Activated T-helper 1 cell treated with anti-CD3 and anti-CD28 coated beads, Interleukin-12 subunit alpha, Interleukin-12 subunit beta, Interleukin-2, Interleukin-4 antibody, amounts not matched to agents 30 ng/mL and 10 ng/mL and 1 ng/mL, durations not matched to agents 14 hours and 24 hours and 36 hours (primary cell): ENCODE measurements around the gene FUBP3. TPM values are rescaled to one million over a fixed set of nuclear protein-coding genes. Genes with fewer than 3 reads are reported as not detected.

Experiments used
- DNase-seq: peaks from one replicate; pipeline ENCODE4 v3.0.0; 2021; ENCODE audit warnings: low spot score
- H3K27ac Mint-ChIP-seq: one replicate; pipeline ENCODE4 v1.8.0; 2021; ENCODE audit warnings: mild to moderate bottlenecking, mixed read lengths
- H3K27me3 Mint-ChIP-seq: one replicate; pipeline ENCODE4 v1.8.0; 2022; ENCODE audit warnings: mild to moderate bottlenecking, moderate library complexity, mixed read lengths; ENCODE audit not compliant: insufficient read depth
- H3K36me3 Mint-ChIP-seq: one replicate; pipeline ENCODE4 v1.8.0; 2021; ENCODE audit warnings: low read depth, mixed read lengths
- H3K4me1 Mint-ChIP-seq: one replicate; pipeline ENCODE4 v1.8.0; 2021; ENCODE audit warnings: low read depth, mixed read lengths
- H3K4me3 Mint-ChIP-seq: one replicate; pipeline ENCODE4 v1.8.0; 2021; ENCODE audit warnings: mild to moderate bottlenecking, moderate library complexity, mixed read lengths
- H3K9me3 Mint-ChIP-seq: one replicate; pipeline ENCODE4 v1.8.0; 2021; ENCODE audit warnings: mixed read lengths
- intact Hi-C: fragments of 100-400 bp; cut with micrococcal nuclease; formaldehyde crosslinking; loops from one replicate; pipeline ENCODE4 v1.15.1; 2024
- total RNA-seq: library from RNA; stranded (reverse); gene quantifications from 2 replicates; pipeline ENCODE4 v1.2.3, GENCODE V29; 2022

FUBP3 gene
- total RNA-seq, 1 donor from 2014 or later: 52.6 TPM

DNA sequence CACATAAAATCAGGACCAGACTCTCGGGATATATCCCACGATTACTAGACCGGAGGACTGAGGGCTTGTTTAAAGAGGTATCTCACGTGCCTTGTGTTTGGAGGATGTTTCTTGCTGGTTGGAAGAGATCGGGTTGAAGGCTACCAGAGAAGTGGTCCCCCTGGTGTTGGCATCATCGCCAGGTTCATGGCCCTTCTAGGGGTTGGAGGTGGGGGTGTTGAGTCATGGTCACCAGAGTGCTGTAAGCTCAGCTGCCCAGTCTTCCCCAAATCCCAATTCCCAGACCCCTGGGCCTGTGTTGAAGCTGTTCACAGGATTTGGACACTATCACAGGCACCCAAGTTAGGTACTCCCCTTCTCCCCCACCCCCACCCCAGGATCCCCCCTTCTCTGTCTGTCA lies 55.9 kb downstream of the FUBP3 start:
- no peak for DNase-seq
- Mint-ChIP-seq H3K36me3 (peaks cover 21% of the 10 kb centered on the region), H3K27ac (no peak overlapping the region), H3K4me1 (no peaks in the 10 kb centered on the region), H3K4me3 (no peak overlapping the region), H3K27me3 (no peaks in the 10 kb centered on the region), H3K9me3 (no peaks in the 10 kb centered on the region)
- intact Hi-C loops: no loop called here

DNA sequence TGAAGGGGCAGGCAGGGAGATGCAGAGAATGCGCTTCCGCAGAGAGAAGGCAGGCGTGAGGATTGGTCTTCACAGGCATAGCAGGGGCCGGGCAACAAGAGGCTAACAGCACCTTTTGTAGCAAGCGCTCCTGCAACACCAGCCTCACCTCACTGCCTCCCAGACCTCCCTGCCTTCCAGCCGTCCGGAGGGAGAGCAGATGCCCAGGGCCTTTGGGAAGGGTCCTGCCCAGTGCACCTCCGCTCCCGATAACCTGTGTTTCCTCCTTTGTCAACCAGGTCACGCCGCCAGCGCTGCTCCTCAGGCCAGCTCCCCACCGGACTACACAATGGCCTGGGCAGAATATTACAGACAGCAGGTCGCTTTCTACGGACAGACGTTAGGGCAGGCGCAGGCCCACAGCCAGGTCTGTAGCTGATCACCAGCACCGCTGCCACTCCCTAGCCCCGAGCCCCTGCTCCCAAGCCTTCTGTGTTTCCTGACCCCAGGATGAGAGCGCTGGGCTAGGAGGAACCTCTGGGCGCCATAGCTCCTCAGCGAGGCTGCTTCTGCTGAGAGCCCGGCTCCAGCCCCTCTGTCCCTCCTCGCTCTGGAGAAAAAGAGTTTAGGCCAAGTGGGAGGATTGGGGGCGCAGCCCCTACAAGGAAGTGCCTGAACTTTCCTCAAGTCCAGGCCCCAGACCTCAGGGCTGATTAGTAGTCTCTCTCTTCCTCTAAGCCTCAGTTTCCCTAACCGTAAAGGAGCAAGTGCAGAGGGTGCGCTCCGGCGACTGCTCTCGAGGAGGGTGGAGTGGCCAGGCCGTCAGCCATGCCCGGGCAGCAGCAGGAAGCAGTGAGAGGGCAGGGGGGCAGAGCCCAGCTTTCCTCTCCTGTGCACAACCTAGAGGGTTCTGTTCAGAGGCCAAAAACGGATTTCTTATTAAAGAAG lies 56.6 kb downstream of the FUBP3 start:
- Mint-ChIP-seq H3K27me3 (no peaks in the 10 kb centered on the region), H3K9me3 (no peaks in the 10 kb centered on the region), H3K4me3 (no peak overlapping the region), H3K27ac (no peak overlapping the region), H3K4me1 (no peaks in the 10 kb centered on the region), H3K36me3 (peaks cover 21% of the 10 kb centered on the region)
- intact Hi-C loops: no loop called here
- DNase-seq: no peak

DNA sequence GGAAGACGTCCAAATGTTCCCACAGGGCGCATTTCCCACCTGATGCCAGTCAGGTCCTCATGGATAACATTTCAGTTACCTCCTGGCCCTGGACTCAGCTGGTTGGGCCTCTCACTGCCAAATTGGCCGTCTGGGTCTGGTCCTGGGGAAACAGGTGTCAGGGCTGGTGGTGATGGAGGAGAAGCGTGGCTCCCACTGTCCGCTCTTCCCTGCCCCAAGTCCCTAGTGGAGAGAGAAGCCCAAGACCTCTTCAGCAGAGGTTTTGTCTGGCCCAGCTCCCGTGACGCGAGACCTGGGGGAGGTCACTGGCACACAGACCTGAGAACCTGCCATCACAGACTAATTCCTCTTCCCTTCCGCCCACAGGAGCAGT lies 57.3 kb downstream of the FUBP3 start:
- intact Hi-C loops: no loop called here
- no peak overlapping the region for H3K4me3 Mint-ChIP-seq
- no peaks in the 10 kb centered on the region for H3K9me3 Mint-ChIP-seq
- no peak overlapping the region for H3K27ac Mint-ChIP-seq
- peaks cover 18% of the 10 kb centered on the region for H3K36me3 Mint-ChIP-seq
- no peaks in the 10 kb centered on the region for H3K4me1 Mint-ChIP-seq
- no peaks in the 10 kb centered on the region for H3K27me3 Mint-ChIP-seq
- no peak for DNase-seq

GRCh38 chr9:130638284-130639123 lies 59.1 kb downstream of the FUBP3 start:
- H3K4me3 Mint-ChIP-seq: no peak overlapping the region
- H3K36me3 Mint-ChIP-seq: peaks cover 11% of the 10 kb centered on the region
- no peaks in the 10 kb centered on the region for H3K4me1 Mint-ChIP-seq
- no peak for DNase-seq
- no peaks in the 10 kb centered on the region for H3K27me3 Mint-ChIP-seq
- H3K9me3 Mint-ChIP-seq: no peaks in the 10 kb centered on the region
- H3K27ac Mint-ChIP-seq: no peak overlapping the region
- intact Hi-C loops: no loop called here

- no peak overlapping the region for H3K4me3 Mint-ChIP-seq
- DNase-seq: no peak
- intact Hi-C loops: no loop called here
- peaks cover 11% of the 10 kb centered on the region for H3K36me3 Mint-ChIP-seq
- no peak overlapping the region for H3K27ac Mint-ChIP-seq
- H3K4me1 Mint-ChIP-seq: no peaks in the 10 kb centered on the region
- H3K9me3 Mint-ChIP-seq: no peaks in the 10 kb centered on the region
- no peaks in the 10 kb centered on the region for H3K27me3 Mint-ChIP-seq
Observed at GRCh38 chr9:130639124-130639765, 59.9 kb downstream of the FUBP3 start.

DNA sequence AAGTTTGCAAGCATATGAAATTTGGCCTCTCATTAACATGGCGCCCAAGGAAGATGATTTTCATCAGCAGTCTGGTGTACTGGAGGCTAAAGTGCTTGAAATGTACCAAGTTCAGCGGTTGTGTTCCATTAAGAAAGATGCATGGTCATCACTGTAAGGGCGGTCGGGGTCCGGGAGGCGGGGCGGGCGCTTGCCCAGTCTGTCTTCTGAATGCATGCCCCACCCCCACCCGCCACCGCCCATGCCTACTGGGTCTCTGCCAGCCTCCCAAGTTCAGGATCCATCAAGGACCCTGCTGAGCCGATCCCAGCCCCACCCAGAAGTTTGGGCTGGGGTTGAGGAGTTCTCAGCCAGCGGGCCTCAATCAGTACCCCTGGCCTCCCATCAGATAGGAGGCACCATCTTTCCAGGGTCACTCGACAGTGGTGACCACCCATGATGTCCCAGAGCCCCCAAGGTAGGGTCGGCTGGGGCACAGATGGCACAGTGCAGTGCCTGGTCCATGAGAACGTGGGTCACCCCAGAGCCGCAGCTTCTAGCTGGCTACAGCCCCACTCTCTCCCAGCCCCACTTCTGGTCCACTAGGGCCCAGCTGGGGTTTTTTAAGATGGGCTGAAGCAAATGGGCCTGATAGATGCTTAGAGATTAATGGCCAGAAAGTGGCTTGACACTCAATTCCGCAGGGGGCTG lies 60.6 kb downstream of the FUBP3 start:
- intact Hi-C loops: no loop called here
- no peaks in the 10 kb centered on the region for H3K4me1 Mint-ChIP-seq
- no peaks in the 10 kb centered on the region for H3K27me3 Mint-ChIP-seq
- H3K4me3 Mint-ChIP-seq: no peak overlapping the region
- DNase-seq: no peak
- H3K9me3 Mint-ChIP-seq: no peaks in the 10 kb centered on the region
- peaks cover 7% of the 10 kb centered on the region for H3K36me3 Mint-ChIP-seq
- H3K27ac Mint-ChIP-seq: no peak overlapping the region

- DNase-seq: no peak
- Mint-ChIP-seq H3K27me3 (no peaks in the 10 kb centered on the region), H3K4me3 (no peak overlapping the region), H3K36me3 (peaks cover 5% of the 10 kb centered on the region), H3K27ac (no peak overlapping the region), H3K9me3 (no peaks in the 10 kb centered on the region), H3K4me1 (no peaks in the 10 kb centered on the region)
- intact Hi-C loops: no loop called here
Observed at GRCh38 chr9:130640681-130641080, 61.3 kb downstream of the FUBP3 start.

- Mint-ChIP-seq H3K27ac (no peak overlapping the region), H3K4me1 (no peaks in the 10 kb centered on the region), H3K36me3 (peaks cover 3% of the 10 kb centered on the region), H3K27me3 (no peaks in the 10 kb centered on the region), H3K9me3 (peaks cover 3% of the 10 kb centered on the region), H3K4me3 (no peak overlapping the region)
- no peak for DNase-seq
- intact Hi-C loops: no loop called here
Observed at GRCh38 chr9:130642926-130643325, 63.5 kb downstream of the FUBP3 start.

DNA sequence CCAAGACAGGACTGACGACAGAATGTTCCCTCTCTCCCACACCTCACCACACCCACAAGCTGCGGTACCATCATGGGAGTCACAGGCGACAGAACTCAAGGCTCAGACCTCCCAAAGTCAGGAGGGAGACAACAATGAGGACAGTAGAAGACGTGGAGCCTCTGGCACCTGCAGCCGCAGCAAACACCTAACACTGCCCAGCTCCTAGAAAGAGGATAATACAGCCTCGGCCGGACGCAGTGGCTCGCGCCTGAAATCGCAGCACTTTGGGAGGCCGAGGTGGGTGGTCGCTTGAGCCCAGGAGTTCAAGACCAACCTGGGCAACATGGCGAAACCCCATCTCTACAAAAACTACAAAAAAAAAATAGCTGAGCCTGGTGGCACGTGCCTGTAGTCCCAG lies 71.8 kb downstream of the FUBP3 start:
- Mint-ChIP-seq H3K27me3 (peaks cover 17% of the 10 kb centered on the region), H3K4me3 (no peak overlapping the region), H3K27ac (no peak overlapping the region), H3K9me3 (peaks cover 2% of the 10 kb centered on the region), H3K36me3 (no peaks in the 10 kb centered on the region), H3K4me1 (no peaks in the 10 kb centered on the region)
- intact Hi-C loops: no loop called here
- no peak for DNase-seq

- Mint-ChIP-seq H3K4me1 (no peaks in the 10 kb centered on the region), H3K27ac (no peak overlapping the region), H3K36me3 (no peaks in the 10 kb centered on the region), H3K9me3 (no peaks in the 10 kb centered on the region), H3K27me3 (peaks cover 18% of the 10 kb centered on the region), H3K4me3 (no peak overlapping the region)
- intact Hi-C loops: no loop called here
- no peak for DNase-seq
Observed at GRCh38 chr9:130651752-130652151, 72.4 kb downstream of the FUBP3 start.

DNA sequence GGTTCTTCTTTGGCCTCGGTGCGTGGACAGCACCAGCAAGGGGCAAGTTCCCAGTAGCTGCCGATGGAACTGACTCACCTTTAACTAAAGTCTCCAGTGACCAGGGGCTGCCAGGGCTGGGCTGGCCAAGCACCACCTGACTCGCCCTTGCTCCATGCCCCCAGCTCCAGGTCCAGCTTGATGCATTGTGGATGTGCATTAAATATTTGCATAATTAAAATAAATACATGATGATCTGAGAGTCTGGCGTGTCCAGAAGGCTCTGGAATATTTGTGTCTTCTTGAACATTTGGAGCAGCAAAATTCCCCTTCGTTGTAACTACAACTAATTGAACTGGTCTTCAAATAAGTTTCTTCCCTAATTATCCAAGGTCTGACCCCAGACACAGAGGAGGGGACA lies 75.5 kb downstream of the FUBP3 start:
- no peak for DNase-seq
- Mint-ChIP-seq H3K27ac (no peak overlapping the region), H3K4me3 (no peak overlapping the region), H3K4me1 (no peaks in the 10 kb centered on the region), H3K27me3 (peaks cover 34% of the 10 kb centered on the region), H3K9me3 (no peaks in the 10 kb centered on the region), H3K36me3 (no peaks in the 10 kb centered on the region)
- intact Hi-C loops: no loop called here

- H3K27ac Mint-ChIP-seq: no peak overlapping the region
- no peak for DNase-seq
- no peaks in the 10 kb centered on the region for H3K9me3 Mint-ChIP-seq
- intact Hi-C loops: no loop called here
- peaks cover 55% of the 10 kb centered on the region for H3K27me3 Mint-ChIP-seq
- no peak overlapping the region for H3K4me3 Mint-ChIP-seq
- no peaks in the 10 kb centered on the region for H3K4me1 Mint-ChIP-seq
- H3K36me3 Mint-ChIP-seq: no peaks in the 10 kb centered on the region
Observed at GRCh38 chr9:130658893-130659698, 79.7 kb downstream of the FUBP3 start.
